DND-41 (cell line): ENCODE measurements around the gene STH.
A peak's percentile ranks its signal among the peaks of the same experiment; 100 is the strongest.

Source experiments
- ATAC-seq: fragments of 200-7000 bp; cut with Tn5 transposase; 3 replicates; pipeline ENCODE4 v1.9.1; 2021; ENCODE audit warnings: low read depth; ENCODE audit not compliant: insufficient read depth
- DNase-seq: peaks from one replicate; pipeline ENCODE4 v3.0.0-alpha.2; 2020
- H2AFZ ChIP-seq: 2 replicates; pipeline ENCODE4 v1.6.0; 2012; ENCODE audit warnings: low read depth, low read length
- H3K27ac ChIP-seq: 2 replicates; pipeline ENCODE4 v1.5.1; 2012; ENCODE audit warnings: low read length, inconsistent platforms
- H3K27me3 ChIP-seq: fragments of 200-600 bp; sonication (generic); 2 replicates; pipeline ENCODE4 v1.6.0; 2012; ENCODE audit warnings: low read length, mild to moderate bottlenecking, inconsistent platforms; ENCODE audit not compliant: insufficient read depth, poor library complexity
- H3K36me3 ChIP-seq: 2 replicates; pipeline ENCODE4 v1.5.1; 2012; ENCODE audit warnings: low read length, inconsistent platforms; ENCODE audit not compliant: insufficient read depth
- H3K4me1 ChIP-seq: 2 replicates; pipeline ENCODE4 v1.5.1; 2012; ENCODE audit warnings: mild to moderate bottlenecking, low read length; ENCODE audit not compliant: insufficient read depth
- H3K4me2 ChIP-seq: 2 replicates; pipeline ENCODE4 v1.6.0; 2012; ENCODE audit warnings: mild to moderate bottlenecking, moderate library complexity, low read length, inconsistent platforms; ENCODE audit not compliant: insufficient read depth
- H3K4me3 ChIP-seq, 2 experiments: fragments of 200-600 bp in 1 of 2; shearing (Covaris generic) in 1 of 2; 2 replicates each; pipeline ENCODE4 v1.5.1; 2012 to 2016; ENCODE audit warnings: inconsistent platforms in 2 of 2, low read length in 2 of 2, mild to moderate bottlenecking in 2 of 2, low read depth in 1 of 2, moderate library complexity in 1 of 2
- H3K79me2 ChIP-seq: 2 replicates; pipeline ENCODE4 v1.6.0; 2012; ENCODE audit warnings: low read length, inconsistent platforms; ENCODE audit not compliant: insufficient read depth
- H3K9ac ChIP-seq: 2 replicates; pipeline ENCODE4 v1.6.0; 2012; ENCODE audit warnings: low read depth, mild to moderate bottlenecking, inconsistent platforms, low read length, moderate library complexity
- H3K9me3 ChIP-seq: 2 replicates; pipeline ENCODE4 v1.5.1; 2012; ENCODE audit warnings: low read length, moderate library complexity, mild to moderate bottlenecking, inconsistent platforms; ENCODE audit not compliant: insufficient read depth, severe bottlenecking
- H4K20me1 ChIP-seq: 2 replicates; pipeline ENCODE4 v1.6.0; 2012; ENCODE audit warnings: low read length; ENCODE audit not compliant: insufficient read depth
- CTCF ChIP-seq: IDR thresholded peaks from 2 replicates; pipeline ENCODE4 v1.5.1; 2012; ENCODE audit warnings: borderline replicate concordance, low read length, moderate library complexity, mild to moderate bottlenecking; ENCODE audit not compliant: poor library complexity, severe bottlenecking; ENCODE audit errors: extremely low read depth
- EZH2 ChIP-seq: IDR thresholded peaks from 3 replicates; pipeline ENCODE4 v1.6.1; 2012; ENCODE audit warnings: borderline replicate concordance, low read depth, mild to moderate bottlenecking, moderate library complexity, low read length, inconsistent platforms; ENCODE audit not compliant: severe bottlenecking

STH gene

GRCh38 chr17:46042925-46043324 lies 43.9 kb downstream of the STH start:
- H3K36me3 ChIP-seq = peaks cover 97% of the 10 kb centered on the region
- peaks cover 18% of the 10 kb centered on the region; the same call in 1 of the 2 replicates for H3K79me2 ChIP-seq
- no peaks in the 10 kb centered on the region for H3K27me3 ChIP-seq
- no peaks in the 10 kb centered on the region for H3K4me1 ChIP-seq
- no peaks in the 10 kb centered on the region for H3K9me3 ChIP-seq
- H2AFZ ChIP-seq = no peak overlapping the region
- no peak overlapping the region for H3K4me3 ChIP-seq
- no peak for ATAC-seq
- no peak overlapping the region for H3K9ac ChIP-seq
- peaks cover 18% of the 10 kb centered on the region for H4K20me1 ChIP-seq
- no peak for TF ChIP-seq EZH2
- no peak for TF ChIP-seq CTCF
- DNase-seq = no peak
- no peak overlapping the region for H3K27ac ChIP-seq
- H3K4me2 ChIP-seq = no peak overlapping the region

DNA sequence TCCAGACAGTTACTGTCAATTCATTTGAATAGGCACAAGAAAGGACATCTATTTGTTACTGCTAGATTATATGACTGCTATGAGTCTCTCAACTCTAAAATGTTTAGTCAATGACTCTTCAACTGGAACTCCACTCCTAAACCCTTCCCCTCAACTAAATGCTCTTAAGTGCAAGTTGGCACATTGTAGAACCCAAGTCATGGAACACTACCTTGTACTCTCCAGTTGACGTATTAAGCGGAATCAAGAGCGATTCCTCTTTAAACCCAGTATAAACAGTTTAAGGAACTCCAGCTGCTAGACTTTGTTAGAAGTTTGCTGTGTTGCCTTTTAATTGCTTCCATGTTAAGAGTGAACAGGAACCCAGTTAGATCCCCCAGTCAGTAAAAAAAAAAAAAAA lies 44.6 kb downstream of the STH start:
- H3K4me1 ChIP-seq = no peaks in the 10 kb centered on the region
- no peak overlapping the region for H3K27ac ChIP-seq
- ATAC-seq (no peak; the same call in 2 of the 3 replicates), DNase-seq (no peak)
- no peaks in the 10 kb centered on the region for H3K27me3 ChIP-seq
- H2AFZ ChIP-seq = no peak overlapping the region
- H3K9ac ChIP-seq = no peak overlapping the region
- no peaks in the 10 kb centered on the region for H3K9me3 ChIP-seq
- H4K20me1 ChIP-seq = peaks cover 15% of the 10 kb centered on the region; the same call in 1 of the 2 replicates
- H3K79me2 ChIP-seq = peaks cover 18% of the 10 kb centered on the region; the same call in 1 of the 2 replicates
- H3K4me2 ChIP-seq = no peak overlapping the region
- peaks cover 97% of the 10 kb centered on the region for H3K36me3 ChIP-seq
- TF ChIP-seq EZH2 (no peak), CTCF (no peak)
- H3K4me3 ChIP-seq = no peak overlapping the region

- Histone ChIP-seq H3K9me3 (no peaks in the 10 kb centered on the region), H3K79me2 (peaks cover 20% of the 10 kb centered on the region; the same call in 1 of the 2 replicates), H2AFZ (no peak overlapping the region), H3K27me3 (no peaks in the 10 kb centered on the region), H3K4me3 (no peak overlapping the region), H3K4me1 (no peaks in the 10 kb centered on the region), H3K36me3 (peaks cover 96% of the 10 kb centered on the region), H3K9ac (no peak overlapping the region), H3K4me2 (no peak overlapping the region), H4K20me1 (peaks cover 10% of the 10 kb centered on the region; the same call in 1 of the 2 replicates), H3K27ac (no peak overlapping the region)
- DNase-seq = peak; percentile 47
- TF ChIP-seq CTCF (peak; percentile 75), EZH2 (no peak)
- ATAC-seq = peak; percentile 70; the same call in 2 of the 3 replicates
These were observed 45.4 kb downstream of the STH start for GRCh38 chr17:46044286-46044928.
